NB4 (cell line): ENCODE results near the gene SPINK1.

Source experiments
- CTCF ChIP-seq: IDR thresholded peaks from one replicate; pipeline ENCODE4 v1.5.1; 2012; ENCODE audit warnings: low read depth, low read length
- MYC ChIP-seq: IDR thresholded peaks from 2 replicates; pipeline ENCODE4 v1.6.1; 2011; ENCODE audit warnings: low read depth, low read length
- POLR2A ChIP-seq: IDR thresholded peaks from 2 replicates; pipeline ENCODE4 v1.6.1; 2011; ENCODE audit warnings: mild to moderate bottlenecking; ENCODE audit not compliant: insufficient read length; ENCODE audit errors: extremely low read depth

- TF ChIP-seq CTCF = no peak
- TF ChIP-seq MYC = no peak
- no peak for TF ChIP-seq POLR2A
These were observed 45.3 kb downstream of the SPINK1 start for GRCh38 chr5:147786142-147786541.
